CD8-positive, alpha-beta memory T cell (primary cell): ENCODE data around the gene KCNH3. TPM values are rescaled to one million over a fixed set of nuclear protein-coding genes. Genes with fewer than 3 reads are reported as not detected.

ENCODE experiments used
- CTCF ChIA-PET: fragments of 350-600 bp; sonication (Branson Sonifier 250); formaldehyde crosslinking; loops from one replicate; lab custom pipeline; 2021; ENCODE audit warnings: antibody characterized with exemption; lab: Charles Lee
- POLR2A ChIA-PET: fragments of 350-600 bp; sonication (Branson Sonifier 250); formaldehyde crosslinking; loops from one replicate; lab custom pipeline; 2021; ENCODE audit warnings: antibody characterized with exemption; lab: Charles Lee
- DNase-seq, 5 donors: peaks; one replicate each; pipeline versions ENCODE4 v3.0.0 to v3.0.0-alpha.2; 2020 to 2022; ENCODE audit warnings: mixed read lengths in 1 of 5
- H3K27ac ChIP-seq: one replicate; pipeline ENCODE4 v1.7.0; 2013; ENCODE audit warnings: low read depth, mild to moderate bottlenecking, low read length, moderate library complexity
- H3K27me3 ChIP-seq: 2 replicates; pipeline ENCODE4 v1.7.0; 2013; ENCODE audit warnings: low read length, mild to moderate bottlenecking; ENCODE audit not compliant: insufficient read depth, poor library complexity, severe bottlenecking
- H3K36me3 ChIP-seq: 2 replicates; pipeline ENCODE4 v1.7.0; 2013; ENCODE audit warnings: mild to moderate bottlenecking, low read length, moderate library complexity; ENCODE audit not compliant: insufficient read depth
- H3K4me1 ChIP-seq: 2 replicates; pipeline ENCODE4 v1.7.0; 2013; ENCODE audit warnings: mild to moderate bottlenecking, low read length, moderate library complexity; ENCODE audit not compliant: insufficient read depth
- H3K4me3 ChIP-seq: 2 replicates; pipeline ENCODE4 v1.7.0; 2013; ENCODE audit warnings: mild to moderate bottlenecking, low read length
- H3K9me3 ChIP-seq: 2 replicates; pipeline ENCODE4 v1.7.0; 2013; ENCODE audit warnings: mild to moderate bottlenecking, low read length
- H3K27ac Mint-ChIP-seq, 8 donors: one replicate each; pipeline ENCODE4 v1.8.0; 2020 to 2021; ENCODE audit warnings: mixed read lengths in 8 of 8, mild to moderate bottlenecking in 6 of 8, inconsistent platforms in 3 of 8, moderate library complexity in 3 of 8
- H3K27me3 Mint-ChIP-seq, 2 donors: one replicate each; pipeline ENCODE4 v1.8.0; 2020 to 2021; ENCODE audit warnings: mixed read lengths in 2 of 2, mild to moderate bottlenecking in 1 of 2, moderate library complexity in 1 of 2
- H3K36me3 Mint-ChIP-seq, 3 donors: one replicate each; pipeline ENCODE4 v1.8.0; 2020 to 2021; ENCODE audit warnings: mixed read lengths in 3 of 3, inconsistent platforms in 1 of 3, mild to moderate bottlenecking in 1 of 3
- H3K4me1 Mint-ChIP-seq, 3 donors: one replicate each; pipeline ENCODE4 v1.8.0; 2020 to 2021; ENCODE audit warnings: mixed read lengths in 3 of 3, inconsistent platforms in 1 of 3, mild to moderate bottlenecking in 1 of 3
- H3K4me3 Mint-ChIP-seq, 7 donors: one replicate each; pipeline ENCODE4 v1.8.0; 2020 to 2021; ENCODE audit warnings: mixed read lengths in 7 of 7, mild to moderate bottlenecking in 6 of 7, moderate library complexity in 4 of 7, inconsistent platforms in 2 of 7
- H3K9me3 Mint-ChIP-seq, 5 donors: one replicate each; pipeline ENCODE4 v1.8.0; 2020 to 2022; ENCODE audit warnings: mixed read lengths in 5 of 5, mild to moderate bottlenecking in 3 of 5, moderate library complexity in 2 of 5, inconsistent platforms in 1 of 5
- polyA plus RNA-seq: library from polyadenylated mRNA; unstranded; fragments of 300-500 nt; fragmentation: Illumina TruSeq; gene quantifications from one replicate; pipeline ENCODE4 v1.2.3, GENCODE V29; 2021
- total RNA-seq, 2 experiments: library from RNA; stranded (reverse); gene quantifications; one replicate each; pipeline ENCODE4 v1.2.3, GENCODE V29; 2021

The KCNH3 gene
- total and polyA plus RNA-seq, 3 experiments from 2014 or later, result 1.4 to 3.1 (median 2.5) TPM

DNA sequence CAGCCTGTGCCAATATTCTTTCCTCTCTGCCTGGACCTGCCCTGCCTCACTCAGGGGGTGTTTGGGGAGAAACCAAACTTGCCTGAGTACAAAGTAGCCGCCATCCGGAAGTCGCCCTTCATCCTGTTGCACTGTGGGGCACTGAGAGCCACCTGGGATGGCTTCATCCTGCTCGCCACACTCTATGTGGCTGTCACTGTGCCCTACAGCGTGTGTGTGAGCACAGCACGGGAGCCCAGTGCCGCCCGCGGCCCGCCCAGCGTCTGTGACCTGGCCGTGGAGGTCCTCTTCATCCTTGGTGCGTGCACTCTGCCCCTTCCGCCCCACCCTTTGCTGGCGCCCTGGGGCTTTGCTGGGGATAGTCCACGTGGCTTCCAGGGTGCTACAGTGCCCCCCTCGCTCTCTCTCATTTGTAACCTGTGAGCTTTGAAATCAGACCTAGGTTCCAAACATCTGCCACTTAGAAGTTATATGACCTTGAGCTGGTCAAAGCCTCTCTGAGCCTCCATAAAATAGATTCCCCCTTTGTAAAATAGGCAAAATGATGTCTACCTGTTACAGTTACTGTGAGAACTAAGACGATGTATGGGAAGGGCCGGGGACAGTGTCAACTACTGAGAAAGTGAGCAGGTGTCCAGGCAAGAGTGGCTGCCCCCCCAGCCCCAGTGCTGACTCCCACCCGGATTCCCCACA is 4.5 kb downstream of the KCNH3 start:
- H3K36me3 Mint-ChIP-seq, result no peaks in the 10 kb centered on the region
- H3K27me3 Mint-ChIP-seq, result peaks cover 20 to 23% of the 10 kb centered on the region in 2 donors
- H3K4me1 Mint-ChIP-seq, result peaks cover 10 to 35% (median 17%) of the 10 kb centered on the region in 3 donors
- DNase-seq, result no peak
- peak overlapping the region in 3 of 8 donors; percentile 13 to 52 (median 51) for H3K27ac Mint-ChIP-seq
- Histone ChIP-seq H3K4me3 (no peak overlapping the region), H3K27me3 (peaks cover 5% of the 10 kb centered on the region), H3K4me1 (peaks cover 13% of the 10 kb centered on the region), H3K9me3 (no peaks in the 10 kb centered on the region), H3K27ac (no peak overlapping the region), H3K36me3 (no peaks in the 10 kb centered on the region)
- H3K9me3 Mint-ChIP-seq, result no peaks in the 10 kb centered on the region
- ChIA-PET POLR2A (no interaction called here), CTCF (no interaction called here)
- H3K4me3 Mint-ChIP-seq, result peak overlapping the region in 2 of 7 donors; percentile 28 to 39

DNA sequence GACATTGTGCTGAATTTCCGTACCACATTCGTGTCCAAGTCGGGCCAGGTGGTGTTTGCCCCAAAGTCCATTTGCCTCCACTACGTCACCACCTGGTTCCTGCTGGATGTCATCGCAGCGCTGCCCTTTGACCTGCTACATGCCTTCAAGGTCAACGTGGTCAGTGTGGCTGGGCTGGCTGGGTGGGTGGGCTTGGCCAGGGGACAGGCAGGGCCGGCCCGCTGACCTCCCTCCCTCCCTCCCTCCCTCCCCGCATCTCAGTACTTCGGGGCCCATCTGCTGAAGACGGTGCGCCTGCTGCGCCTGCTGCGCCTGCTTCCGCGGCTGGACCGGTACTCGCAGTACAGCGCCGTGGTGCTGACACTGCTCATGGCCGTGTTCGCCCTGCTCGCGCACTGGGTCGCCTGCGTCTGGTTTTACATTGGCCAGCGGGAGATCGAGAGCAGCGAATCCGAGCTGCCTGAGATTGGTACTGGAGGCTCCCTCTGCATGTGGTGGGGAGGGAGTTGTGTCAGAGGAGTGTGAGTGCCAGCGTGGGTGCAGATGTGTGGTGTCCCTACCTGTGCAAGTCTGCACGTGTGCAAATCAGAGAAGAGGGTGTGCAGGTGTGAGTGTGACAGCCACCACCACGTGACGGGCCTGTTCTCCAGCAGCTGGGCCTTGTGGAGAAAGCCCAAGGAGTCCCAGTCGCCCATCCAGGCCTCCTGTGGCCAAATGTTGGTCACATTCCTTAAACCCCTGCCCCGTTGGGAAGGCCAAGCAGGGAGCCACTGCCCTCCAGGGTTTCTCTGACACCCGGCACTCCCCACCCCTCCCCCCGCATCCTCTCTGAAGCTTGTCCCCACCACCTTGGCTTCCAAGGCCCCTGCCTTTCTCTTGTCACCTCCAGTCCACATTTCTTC is 5.3 kb downstream of the KCNH3 start:
- ChIA-PET POLR2A (no interaction called here), CTCF (interaction anchor here (0.8 to 1.4 kb wide), 4 partner anchors 11 to 197 kb away, joined by 3 to 10 read pairs (median 3); partner anchors contain the start of gene TMBIM6)
- H3K4me3 ChIP-seq, result no peak overlapping the region
- H3K9me3 ChIP-seq, result no peaks in the 10 kb centered on the region
- peak overlapping the region in 1 of 7 donors; percentile 28 for H3K4me3 Mint-ChIP-seq
- H3K36me3 Mint-ChIP-seq, result no peaks in the 10 kb centered on the region
- H3K27ac Mint-ChIP-seq, result peak overlapping the region in 1 of 8 donors; percentile 92
- peaks cover 10 to 43% (median 17%) of the 10 kb centered on the region in 3 donors for H3K4me1 Mint-ChIP-seq
- no peaks in the 10 kb centered on the region for H3K9me3 Mint-ChIP-seq
- no peak for DNase-seq
- H3K27me3 Mint-ChIP-seq, result peaks cover 23% of the 10 kb centered on the region in 2 donors
- H3K27me3 ChIP-seq, result peaks cover 9% of the 10 kb centered on the region
- no peaks in the 10 kb centered on the region for H3K36me3 ChIP-seq
- H3K27ac ChIP-seq, result no peak overlapping the region
- H3K4me1 ChIP-seq, result peaks cover 15% of the 10 kb centered on the region

DNA sequence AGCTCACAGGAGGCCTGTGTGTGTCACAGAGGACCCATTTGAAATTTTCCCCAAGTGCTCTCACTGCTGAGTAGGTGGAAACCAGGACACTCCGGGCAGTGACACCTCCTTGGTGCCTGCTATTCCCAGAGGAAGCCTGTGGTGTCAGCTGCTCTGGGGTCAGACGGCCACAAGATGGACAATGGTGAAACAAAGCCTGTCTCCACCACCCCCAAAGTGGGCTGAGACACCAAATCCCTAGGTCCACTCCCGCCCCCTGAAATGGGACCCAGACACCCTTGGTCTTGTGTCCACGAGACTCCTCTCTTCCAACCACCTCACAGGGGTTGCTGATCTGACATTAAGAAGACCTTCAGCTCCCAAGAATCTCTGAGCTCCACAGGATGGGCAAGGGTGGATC is 7.0 kb downstream of the KCNH3 start:
- H3K36me3 ChIP-seq, result no peaks in the 10 kb centered on the region
- ChIA-PET POLR2A (interaction anchor here (0.7 kb wide), 1 partner anchor 18 kb away, joined by 6 read pairs; no protein-coding TSS in a partner anchor), CTCF (interaction anchor here (1.4 to 1.6 kb wide), 2 partner anchors 187 to 198 kb away, joined by 3 read pairs; no protein-coding TSS in a partner anchor)
- Mint-ChIP-seq H3K27me3 (peaks cover 19 to 20% of the 10 kb centered on the region in 2 donors), H3K27ac (no peak overlapping the region), H3K4me3 (peak overlapping the region in 1 of 7 donors; percentile 16), H3K36me3 (no peaks in the 10 kb centered on the region), H3K9me3 (no peaks in the 10 kb centered on the region), H3K4me1 (peaks cover 2 to 27% (median 4%) of the 10 kb centered on the region in 3 donors)
- H3K4me1 ChIP-seq, result peaks cover 4% of the 10 kb centered on the region
- H3K27me3 ChIP-seq, result peaks cover 9% of the 10 kb centered on the region
- no peak overlapping the region for H3K27ac ChIP-seq
- no peak overlapping the region for H3K4me3 ChIP-seq
- DNase-seq, result no peak
- no peaks in the 10 kb centered on the region for H3K9me3 ChIP-seq

DNA sequence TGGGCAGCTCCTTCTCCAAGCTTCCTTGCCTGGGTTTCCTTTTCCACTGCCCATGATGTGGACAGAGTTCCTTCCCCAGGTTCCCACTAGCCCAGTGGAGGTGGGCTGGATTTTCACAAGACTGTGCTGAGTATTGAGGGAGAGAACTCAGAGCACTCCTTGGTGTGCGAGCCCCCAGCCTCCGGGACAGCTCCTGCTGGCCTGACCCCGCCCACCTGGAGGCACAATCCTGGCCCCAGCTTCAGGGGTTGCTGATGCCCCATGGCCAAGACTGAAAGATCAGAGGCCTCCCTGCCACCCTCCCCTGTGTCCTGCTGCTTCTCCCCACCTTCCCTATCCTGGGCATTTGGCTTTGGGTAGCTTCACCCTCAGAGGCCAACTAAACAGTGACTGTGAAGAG is 7.7 kb downstream of the KCNH3 start:
- peaks cover 2 to 25% (median 4%) of the 10 kb centered on the region in 3 donors for H3K4me1 Mint-ChIP-seq
- no peak overlapping the region for H3K4me3 ChIP-seq
- ChIA-PET CTCF (interaction anchor here (1.6 kb wide), 1 partner anchor 187 kb away, joined by 3 read pairs; no protein-coding TSS in a partner anchor), POLR2A (no interaction called here)
- no peaks in the 10 kb centered on the region for H3K9me3 Mint-ChIP-seq
- no peak overlapping the region for H3K27ac ChIP-seq
- H3K4me1 ChIP-seq, result peaks cover 4% of the 10 kb centered on the region
- H3K27ac Mint-ChIP-seq, result no peak overlapping the region
- H3K4me3 Mint-ChIP-seq, result no peak overlapping the region
- peaks cover 9% of the 10 kb centered on the region for H3K27me3 ChIP-seq
- no peaks in the 10 kb centered on the region for H3K36me3 ChIP-seq
- H3K9me3 ChIP-seq, result no peaks in the 10 kb centered on the region
- H3K27me3 Mint-ChIP-seq, result peaks cover 19 to 20% of the 10 kb centered on the region in 2 donors
- no peaks in the 10 kb centered on the region for H3K36me3 Mint-ChIP-seq
- no peak for DNase-seq

DNA sequence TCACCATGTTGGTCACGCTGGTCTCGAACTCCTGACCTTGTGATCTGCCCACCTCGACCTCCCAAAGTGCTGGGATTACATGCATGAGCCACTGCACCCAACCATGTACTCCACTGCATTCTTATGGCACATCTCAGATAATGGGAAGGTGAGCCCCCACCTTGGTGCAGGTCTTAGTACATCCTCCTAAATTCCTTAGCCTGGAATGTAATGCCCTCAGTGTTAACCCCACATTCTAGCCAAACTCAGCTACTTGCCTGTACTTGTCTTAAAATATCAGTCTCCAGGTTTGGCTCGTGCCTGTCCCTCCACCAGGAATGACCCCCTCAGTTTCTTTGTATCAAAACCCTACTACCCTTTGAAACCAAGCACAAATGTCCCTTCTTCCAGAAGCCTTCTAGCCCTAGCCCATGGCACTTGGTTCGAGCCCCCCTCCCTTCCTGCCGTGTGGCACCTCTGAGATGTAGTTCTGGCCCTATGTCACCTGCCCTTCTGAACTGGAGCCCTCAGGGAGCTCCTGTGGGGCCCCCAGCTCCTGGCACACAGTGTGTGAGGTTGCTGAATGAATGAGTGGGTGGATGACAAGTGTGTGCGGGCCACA is 8.4 kb downstream of the KCNH3 start:
- no peak overlapping the region for H3K4me3 Mint-ChIP-seq
- Histone ChIP-seq H3K4me1 (peaks cover 4% of the 10 kb centered on the region), H3K9me3 (no peaks in the 10 kb centered on the region), H3K27ac (no peak overlapping the region), H3K4me3 (no peak overlapping the region), H3K27me3 (peaks cover 9% of the 10 kb centered on the region), H3K36me3 (no peaks in the 10 kb centered on the region)
- DNase-seq, result no peak
- peaks cover 2 to 20% (median 4%) of the 10 kb centered on the region in 3 donors for H3K4me1 Mint-ChIP-seq
- H3K27me3 Mint-ChIP-seq, result peaks cover 19 to 20% of the 10 kb centered on the region in 2 donors
- H3K9me3 Mint-ChIP-seq, result no peaks in the 10 kb centered on the region
- ChIA-PET CTCF (interaction anchor here (1.7 kb wide), 1 partner anchor 189 kb away, joined by 5 read pairs; no protein-coding TSS in a partner anchor), POLR2A (no interaction called here)
- H3K27ac Mint-ChIP-seq, result no peak overlapping the region
- no peaks in the 10 kb centered on the region for H3K36me3 Mint-ChIP-seq

DNA sequence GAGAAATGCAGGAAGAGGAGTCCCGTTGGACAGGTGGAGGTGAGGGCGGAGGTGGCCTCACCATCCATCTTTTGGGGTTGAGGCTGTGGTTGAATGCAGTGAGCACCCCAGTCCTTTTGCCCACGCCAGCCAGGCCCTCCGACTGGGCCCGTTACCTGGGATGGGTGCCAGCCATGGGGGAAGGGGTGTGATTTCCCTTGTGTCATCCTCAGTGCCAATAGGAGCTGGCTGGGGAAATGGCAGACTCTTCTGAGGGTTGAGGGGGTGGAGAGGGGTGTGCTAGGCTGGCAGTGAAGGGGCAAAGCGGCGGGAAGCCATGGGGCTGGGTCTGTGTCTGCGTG is 9.6 kb downstream of the KCNH3 start:
- Histone ChIP-seq H3K36me3 (no peaks in the 10 kb centered on the region), H3K27me3 (peaks cover 9% of the 10 kb centered on the region), H3K4me1 (peaks cover 5% of the 10 kb centered on the region), H3K27ac (no peak overlapping the region), H3K9me3 (no peaks in the 10 kb centered on the region), H3K4me3 (peak overlapping the region; percentile 42)
- no peak for DNase-seq
- ChIA-PET CTCF (interaction anchor here (1.0 to 1.7 kb wide), 2 partner anchors 32 to 190 kb away, joined by 3 to 5 read pairs; no protein-coding TSS in a partner anchor), POLR2A (no interaction called here)
- no peaks in the 10 kb centered on the region for H3K36me3 Mint-ChIP-seq
- H3K4me3 Mint-ChIP-seq, result peak overlapping the region in 6 of 7 donors; percentile 56 to 77 (median 71)
- H3K4me1 Mint-ChIP-seq, result peaks cover 3 to 13% (median 5%) of the 10 kb centered on the region in 3 donors
- peak overlapping the region in 2 of 8 donors; percentile 57 to 70 for H3K27ac Mint-ChIP-seq
- H3K27me3 Mint-ChIP-seq, result peaks cover 19 to 20% of the 10 kb centered on the region in 2 donors
- no peaks in the 10 kb centered on the region for H3K9me3 Mint-ChIP-seq

DNA sequence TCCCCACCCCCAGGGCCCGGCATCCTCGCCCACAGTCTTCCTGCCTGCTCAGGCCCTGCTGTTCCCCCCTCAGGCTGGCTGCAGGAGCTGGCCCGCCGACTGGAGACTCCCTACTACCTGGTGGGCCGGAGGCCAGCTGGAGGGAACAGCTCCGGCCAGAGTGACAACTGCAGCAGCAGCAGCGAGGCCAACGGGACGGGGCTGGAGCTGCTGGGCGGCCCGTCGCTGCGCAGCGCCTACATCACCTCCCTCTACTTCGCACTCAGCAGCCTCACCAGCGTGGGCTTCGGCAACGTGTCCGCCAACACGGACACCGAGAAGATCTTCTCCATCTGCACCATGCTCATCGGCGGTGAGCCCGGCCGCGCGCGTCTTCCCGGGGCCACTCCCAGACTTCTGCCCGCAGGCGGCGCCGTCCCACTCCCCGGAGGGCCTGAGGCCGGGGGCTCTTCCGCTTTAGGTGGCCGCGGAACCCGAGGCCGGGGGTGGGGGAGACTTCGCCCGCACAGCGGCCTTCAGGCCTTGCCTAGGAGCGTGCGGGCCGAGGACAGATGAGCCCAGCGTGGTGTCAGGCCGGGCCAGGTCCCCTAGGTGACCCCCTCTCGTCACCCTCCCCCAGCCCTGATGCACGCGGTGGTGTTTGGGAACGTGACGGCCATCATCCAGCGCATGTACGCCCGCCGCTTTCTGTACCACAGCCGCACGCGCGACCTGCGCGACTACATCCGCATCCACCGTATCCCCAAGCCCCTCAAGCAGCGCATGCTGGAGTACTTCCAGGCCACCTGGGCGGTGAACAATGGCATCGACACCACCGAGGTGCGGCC is 10.2 kb downstream of the KCNH3 start:
- H3K27me3 Mint-ChIP-seq, result peaks cover 19 to 20% of the 10 kb centered on the region in 2 donors
- Histone ChIP-seq H3K9me3 (no peaks in the 10 kb centered on the region), H3K27ac (no peak overlapping the region), H3K4me3 (peak overlapping the region; percentile 42), H3K27me3 (peaks cover 9% of the 10 kb centered on the region), H3K36me3 (no peaks in the 10 kb centered on the region), H3K4me1 (peaks cover 9% of the 10 kb centered on the region)
- H3K4me3 Mint-ChIP-seq, result peak overlapping the region; percentile 56 to 77 (median 73)
- H3K27ac Mint-ChIP-seq, result peak overlapping the region in 3 of 8 donors; percentile 3 to 57 (median 37)
- peaks cover 6 to 17% (median 6%) of the 10 kb centered on the region in 3 donors for H3K4me1 Mint-ChIP-seq
- H3K9me3 Mint-ChIP-seq, result no peaks in the 10 kb centered on the region
- no peaks in the 10 kb centered on the region for H3K36me3 Mint-ChIP-seq
- ChIA-PET CTCF (interaction anchor here (1.0 to 1.7 kb wide), 3 partner anchors 31 to 190 kb away, joined by 3 to 5 read pairs (median 3); no protein-coding TSS in a partner anchor), POLR2A (no interaction called here)
- peak in 1 of 5 donors; percentile 46 for DNase-seq
